Activated naive CD8-positive, alpha-beta T cell treated with anti-CD3 and anti-CD28 coated beads, Interleukin-2, amount 50 U/mL, for 24 hours (primary cell): ENCODE data around the gene NLRP3.
"Not testable (repeated sequence)": the region's sequence is repeated elsewhere in the genome, so short reads cannot be mapped to it uniquely, and the experiment has no call there.

Experiments used
- ATAC-seq: fragments of 150-1000 bp; cut with Tn5 transposase; one replicate; pipeline ENCODE4 v1.10.0; 2021
- DNase-seq: peaks from one replicate; pipeline ENCODE4 v3.0.0; 2021
- H3K27ac Mint-ChIP-seq: one replicate; pipeline ENCODE4 v1.8.0; 2021; ENCODE audit warnings: mild to moderate bottlenecking, mixed read lengths
- H3K27me3 Mint-ChIP-seq: one replicate; pipeline ENCODE4 v1.8.0; 2021; ENCODE audit warnings: mixed read lengths
- H3K36me3 Mint-ChIP-seq: one replicate; pipeline ENCODE4 v1.8.0; 2021; ENCODE audit warnings: low read depth, mixed read lengths
- H3K4me1 Mint-ChIP-seq: one replicate; pipeline ENCODE4 v1.8.0; 2021; ENCODE audit warnings: mixed read lengths
- H3K4me3 Mint-ChIP-seq: one replicate; pipeline ENCODE4 v1.8.0; 2021; ENCODE audit warnings: mild to moderate bottlenecking, moderate library complexity, mixed read lengths
- H3K9me3 Mint-ChIP-seq: one replicate; pipeline ENCODE4 v1.8.0; 2021; ENCODE audit warnings: mixed read lengths

NLRP3 gene

DNA sequence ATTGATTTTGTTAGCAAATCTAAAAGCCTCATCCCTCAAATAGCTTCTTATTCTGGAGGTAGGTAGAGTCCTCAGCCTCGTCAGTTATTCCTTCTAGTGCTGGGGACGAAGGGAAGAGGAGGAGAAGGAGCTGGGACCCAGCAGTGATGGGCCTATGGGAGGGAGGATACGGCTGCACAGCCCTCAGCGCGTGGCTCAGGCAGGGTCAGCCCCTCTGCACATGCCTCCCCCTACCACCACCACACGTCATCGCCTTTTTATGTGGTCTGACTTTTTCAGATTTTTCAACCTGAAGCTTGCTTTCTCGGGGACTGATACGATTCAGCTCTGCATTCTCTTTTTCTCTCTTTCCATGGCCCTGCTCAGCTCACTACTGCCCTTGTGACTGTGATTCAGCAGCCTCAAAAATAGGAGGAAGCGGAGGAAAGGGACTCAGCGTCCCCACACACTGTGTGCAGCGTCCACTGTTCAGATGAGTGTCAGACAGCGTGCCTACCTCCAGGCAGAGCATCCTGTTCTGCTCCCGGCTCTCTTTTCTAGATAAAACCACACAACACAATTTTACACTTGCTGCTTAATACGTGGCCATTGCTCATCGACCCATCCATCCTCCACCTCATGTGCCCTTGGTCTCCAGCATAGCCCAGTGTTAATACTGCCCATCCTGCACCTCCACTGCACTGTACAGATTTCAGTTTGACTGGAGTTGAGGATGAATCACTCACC lies 41.1 kb downstream of the NLRP3 start:
- H3K27me3 Mint-ChIP-seq: peaks cover 12% of the 10 kb centered on the region
- peak overlapping the region; percentile 17 for H3K27ac Mint-ChIP-seq
- no peak overlapping the region for H3K4me3 Mint-ChIP-seq

GRCh38 chr1:247459507-247459906 lies 43.5 kb downstream of the NLRP3 start:
- H3K9me3 Mint-ChIP-seq: no peaks in the 10 kb centered on the region
- H3K4me1 Mint-ChIP-seq: peaks cover 16% of the 10 kb centered on the region
- no peaks in the 10 kb centered on the region for H3K36me3 Mint-ChIP-seq
- ATAC-seq: no peak
- H3K4me3 Mint-ChIP-seq: no peak overlapping the region
- peaks cover 9% of the 10 kb centered on the region for H3K27me3 Mint-ChIP-seq
- DNase-seq: no peak
- H3K27ac Mint-ChIP-seq: no peak overlapping the region

More for the DNA sequence above, 41.1 kb downstream of the NLRP3 start:
- ATAC-seq: peak; percentile 84
- H3K36me3 Mint-ChIP-seq: no peaks in the 10 kb centered on the region
- H3K9me3 Mint-ChIP-seq: no peaks in the 10 kb centered on the region
- peak; percentile 30 for DNase-seq
- peaks cover 16% of the 10 kb centered on the region for H3K4me1 Mint-ChIP-seq

GRCh38 chr1:247465796-247466195 lies 49.8 kb downstream of the NLRP3 start:
- Mint-ChIP-seq H3K4me1 (no peaks in the 10 kb centered on the region), H3K4me3 (no peak overlapping the region), H3K36me3 (no peaks in the 10 kb centered on the region), H3K27me3 (peaks cover 5% of the 10 kb centered on the region), H3K9me3 (no peaks in the 10 kb centered on the region), H3K27ac (no peak overlapping the region)
- DNase-seq (no peak), ATAC-seq (no peak)

GRCh38 chr1:247467129-247467528 lies 51.2 kb downstream of the NLRP3 start:
- no peak for DNase-seq
- Mint-ChIP-seq H3K9me3 (no peaks in the 10 kb centered on the region), H3K27ac (no peak overlapping the region), H3K4me1 (no peaks in the 10 kb centered on the region), H3K27me3 (peaks cover 5% of the 10 kb centered on the region), H3K36me3 (no peaks in the 10 kb centered on the region), H3K4me3 (no peak overlapping the region)
- no peak for ATAC-seq

GRCh38 chr1:247468481-247469140 lies 52.6 kb downstream of the NLRP3 start:
- DNase-seq (no peak), ATAC-seq (no peak)
- no peaks in the 10 kb centered on the region for H3K4me1 Mint-ChIP-seq
- H3K27me3 Mint-ChIP-seq: peaks cover 5% of the 10 kb centered on the region
- no peaks in the 10 kb centered on the region for H3K36me3 Mint-ChIP-seq
- no peak overlapping the region for H3K4me3 Mint-ChIP-seq
- H3K27ac Mint-ChIP-seq: no peak overlapping the region
- no peaks in the 10 kb centered on the region for H3K9me3 Mint-ChIP-seq

GRCh38 chr1:247469141-247469535 lies 53.2 kb downstream of the NLRP3 start:
- DNase-seq (no peak), ATAC-seq (no peak)
- Mint-ChIP-seq H3K4me3 (no peak overlapping the region), H3K27me3 (peaks cover 5% of the 10 kb centered on the region), H3K27ac (no peak overlapping the region), H3K4me1 (no peaks in the 10 kb centered on the region), H3K36me3 (no peaks in the 10 kb centered on the region), H3K9me3 (no peaks in the 10 kb centered on the region)

DNA sequence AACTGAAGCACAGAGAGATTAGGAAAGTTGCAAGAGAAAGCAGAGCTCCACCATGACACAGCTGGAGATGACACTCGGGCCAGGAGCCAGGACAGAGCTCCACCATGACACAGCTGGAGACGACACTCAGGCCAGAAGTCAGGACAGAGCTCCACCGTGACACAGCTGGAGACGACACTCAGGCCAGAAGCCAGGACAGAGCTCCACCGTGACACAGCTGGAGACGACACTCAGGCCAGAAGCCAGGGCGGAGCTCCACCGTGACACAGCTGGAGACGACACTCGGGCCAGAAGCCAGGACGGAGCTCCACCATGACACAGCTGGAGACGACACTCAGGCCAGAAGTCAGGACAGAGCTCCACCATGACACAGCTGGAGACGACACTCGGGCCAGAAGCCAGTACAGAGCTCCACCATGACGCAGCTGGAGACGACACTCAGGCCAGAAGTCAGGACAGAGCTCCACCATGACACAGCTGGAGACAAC lies 55.0 kb downstream of the NLRP3 start:
- H3K36me3 Mint-ChIP-seq, H3K27ac Mint-ChIP-seq, H3K27me3 Mint-ChIP-seq, H3K4me3 Mint-ChIP-seq, DNase-seq, H3K4me1 Mint-ChIP-seq, ATAC-seq: not testable (repeated sequence)
- peaks cover 14% of the 10 kb centered on the region for H3K9me3 Mint-ChIP-seq

DNA sequence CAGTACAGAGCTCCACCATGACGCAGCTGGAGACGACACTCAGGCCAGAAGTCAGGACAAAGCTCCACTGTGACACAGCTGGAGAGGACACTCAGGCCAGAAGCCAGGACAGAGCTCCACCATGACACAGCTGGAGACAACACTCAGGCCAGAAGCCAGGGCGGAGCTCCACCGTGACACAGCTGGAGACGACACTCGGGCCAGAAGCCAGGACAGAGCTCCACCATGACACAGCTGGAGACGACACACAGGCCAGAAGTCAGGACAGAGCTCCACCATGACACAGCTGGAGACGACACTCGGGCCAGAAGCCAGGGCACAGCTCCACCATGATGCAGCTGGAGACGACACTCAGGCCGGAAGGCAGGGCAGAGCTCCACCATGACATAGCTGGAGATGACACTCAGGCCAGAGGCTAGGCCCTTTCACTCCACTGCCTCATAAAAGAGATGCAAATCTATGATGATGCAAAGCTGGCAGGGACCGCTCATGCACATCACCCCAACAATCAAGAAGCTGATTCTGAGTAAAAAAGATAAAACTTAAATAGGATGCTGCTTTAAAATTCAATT lies 55.6 kb downstream of the NLRP3 start:
- H3K4me3 Mint-ChIP-seq: no peak overlapping the region
- no peaks in the 10 kb centered on the region for H3K27me3 Mint-ChIP-seq
- DNase-seq (no peak), ATAC-seq (no peak)
- H3K36me3 Mint-ChIP-seq: no peaks in the 10 kb centered on the region
- no peak overlapping the region for H3K27ac Mint-ChIP-seq
- peaks cover 2% of the 10 kb centered on the region for H3K4me1 Mint-ChIP-seq
- H3K9me3 Mint-ChIP-seq: peaks cover 14% of the 10 kb centered on the region

DNA sequence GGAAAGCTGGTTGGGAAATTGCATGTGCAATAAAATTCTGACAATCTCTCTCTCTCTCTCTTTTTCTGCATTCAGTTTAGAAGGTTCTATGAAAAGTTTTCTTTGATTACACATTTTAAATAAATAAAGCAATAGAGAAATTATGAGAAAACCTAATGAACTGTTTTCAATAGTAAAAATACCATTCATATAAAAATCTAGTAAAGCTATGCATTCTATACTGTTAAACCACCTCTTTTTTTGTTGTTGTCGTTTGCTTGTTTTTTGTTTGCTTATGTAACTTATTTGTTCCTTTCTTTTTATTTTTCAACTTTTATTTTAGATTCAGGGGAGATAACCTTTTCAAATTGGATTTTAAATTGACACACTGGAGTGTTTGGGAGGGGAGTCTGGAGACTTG lies 56.1 kb downstream of the NLRP3 start:
- H3K9me3 Mint-ChIP-seq: peaks cover 14% of the 10 kb centered on the region
- H3K27me3 Mint-ChIP-seq: no peaks in the 10 kb centered on the region
- H3K4me3 Mint-ChIP-seq: no peak overlapping the region
- no peaks in the 10 kb centered on the region for H3K36me3 Mint-ChIP-seq
- H3K4me1 Mint-ChIP-seq: peaks cover 2% of the 10 kb centered on the region
- ATAC-seq: no peak
- DNase-seq: no peak
- H3K27ac Mint-ChIP-seq: no peak overlapping the region

DNA sequence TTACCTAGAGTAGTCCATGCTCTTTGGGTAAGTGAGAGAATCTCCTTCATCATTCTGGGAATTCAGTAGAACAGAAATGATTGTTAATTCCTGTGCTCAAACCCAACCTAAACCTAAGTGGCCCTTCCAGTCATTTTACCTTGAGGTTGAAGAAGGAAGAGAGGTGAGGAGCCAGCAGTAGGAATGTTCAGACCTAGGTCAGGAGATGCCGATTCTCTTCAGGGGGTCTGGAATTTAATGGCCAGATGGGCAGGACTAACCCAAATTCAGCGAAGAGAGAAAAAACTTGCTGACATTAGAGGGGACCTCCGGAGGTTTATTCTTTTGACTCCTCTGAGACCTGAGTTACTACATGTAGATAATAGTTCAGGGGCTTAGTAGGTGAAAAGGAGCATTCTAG lies 58.4 kb downstream of the NLRP3 start:
- Mint-ChIP-seq H3K27me3 (no peaks in the 10 kb centered on the region), H3K27ac (no peak overlapping the region), H3K4me1 (peaks cover 2% of the 10 kb centered on the region), H3K36me3 (no peaks in the 10 kb centered on the region), H3K9me3 (peaks cover 14% of the 10 kb centered on the region), H3K4me3 (no peak overlapping the region)
- no peak for DNase-seq
- ATAC-seq: no peak

GRCh38 chr1:247475793-247476192 lies 59.8 kb downstream of the NLRP3 start:
- Mint-ChIP-seq H3K36me3 (no peaks in the 10 kb centered on the region), H3K9me3 (peaks cover 14% of the 10 kb centered on the region), H3K27me3 (no peaks in the 10 kb centered on the region), H3K27ac (no peak overlapping the region), H3K4me1 (peaks cover 2% of the 10 kb centered on the region), H3K4me3 (no peak overlapping the region)
- ATAC-seq (no peak), DNase-seq (no peak)

- H3K4me1 Mint-ChIP-seq, H3K27ac Mint-ChIP-seq, ATAC-seq, H3K27me3 Mint-ChIP-seq, DNase-seq, H3K4me3 Mint-ChIP-seq, H3K36me3 Mint-ChIP-seq: not testable (repeated sequence)
- peaks cover 14% of the 10 kb centered on the region for H3K9me3 Mint-ChIP-seq
These were observed 60.5 kb downstream of the NLRP3 start for GRCh38 chr1:247476328-247477058.

DNA sequence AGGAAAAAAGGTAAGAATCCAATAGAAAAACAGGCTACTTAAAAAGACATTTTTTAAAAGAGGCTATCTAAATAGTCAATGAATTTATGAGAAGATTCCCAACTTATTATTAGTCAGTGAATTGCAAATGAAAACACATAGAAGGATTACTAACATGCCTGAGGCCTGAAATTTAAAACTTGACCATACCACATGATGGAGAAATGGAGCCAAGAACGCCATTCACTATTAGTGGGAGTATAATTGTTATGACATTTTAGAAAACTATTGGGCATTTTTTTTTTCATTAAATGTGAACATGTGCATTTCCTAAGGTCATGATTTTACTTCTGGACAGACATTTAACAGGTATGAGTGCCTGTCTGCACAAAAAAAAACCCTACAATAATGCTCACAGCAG lies 66.8 kb downstream of the NLRP3 start:
- no peaks in the 10 kb centered on the region for H3K4me1 Mint-ChIP-seq
- no peak overlapping the region for H3K27ac Mint-ChIP-seq
- H3K4me3 Mint-ChIP-seq: no peak overlapping the region
- H3K27me3 Mint-ChIP-seq: no peaks in the 10 kb centered on the region
- DNase-seq (no peak), ATAC-seq (no peak)
- H3K9me3 Mint-ChIP-seq: no peaks in the 10 kb centered on the region
- H3K36me3 Mint-ChIP-seq: no peaks in the 10 kb centered on the region

DNA sequence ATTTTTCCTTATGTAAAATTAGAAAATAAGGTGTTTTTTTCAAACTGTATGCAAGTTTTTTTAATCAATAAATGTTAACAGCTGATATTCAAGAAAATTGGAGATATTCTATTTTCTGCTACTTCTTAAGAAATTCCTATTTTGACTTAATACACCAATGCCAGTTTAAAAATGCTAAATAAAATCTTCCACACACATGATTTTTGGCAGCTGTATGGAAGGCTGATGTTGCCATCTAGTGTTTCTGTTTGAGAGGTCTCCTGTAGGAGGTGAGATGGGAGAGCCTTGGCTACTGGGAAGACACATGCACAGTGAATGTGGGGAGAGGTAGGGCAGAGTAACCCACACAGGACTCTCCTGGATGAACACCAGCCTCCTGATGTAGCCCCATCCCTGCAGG lies 71.1 kb downstream of the NLRP3 start:
- DNase-seq (peak; percentile 11), ATAC-seq (peak; percentile 81)
- H3K9me3 Mint-ChIP-seq: no peaks in the 10 kb centered on the region
- no peaks in the 10 kb centered on the region for H3K27me3 Mint-ChIP-seq
- no peaks in the 10 kb centered on the region for H3K36me3 Mint-ChIP-seq
- no peak overlapping the region for H3K4me3 Mint-ChIP-seq
- H3K4me1 Mint-ChIP-seq: no peaks in the 10 kb centered on the region
- no peak overlapping the region for H3K27ac Mint-ChIP-seq
